Effector CD4-positive, alpha-beta T cell (primary cell): ENCODE results near the gene DDIT4L. TPM values are rescaled to one million over a fixed set of nuclear protein-coding genes. Genes with fewer than 3 reads are reported as not detected.
"Not testable (repeated sequence)": the region's sequence is repeated elsewhere in the genome, so short reads cannot be mapped to it uniquely, and the experiment has no call there.

Source experiments
- DNase-seq: peaks from one replicate; pipeline ENCODE4 v3.0.0-alpha.2; 2020
- total RNA-seq: gene quantifications from one replicate; lab custom pipeline; 2026; lab: John Stamatoyannopoulos, UW

The DDIT4L gene
- total RNA-seq = not detected

GRCh38 chr4:100189820-100190642 lies at the start of gene DDIT4L:
DDIT4L (minus strand) TSS chr4:100190468; CDS start chr4:100189983, 485 bp downstream.
- DNase-seq = no peak

- DNase-seq = no peak
Observed at GRCh38 chr4:100240008-100240407, 49.7 kb upstream of the DDIT4L start.

DNA sequence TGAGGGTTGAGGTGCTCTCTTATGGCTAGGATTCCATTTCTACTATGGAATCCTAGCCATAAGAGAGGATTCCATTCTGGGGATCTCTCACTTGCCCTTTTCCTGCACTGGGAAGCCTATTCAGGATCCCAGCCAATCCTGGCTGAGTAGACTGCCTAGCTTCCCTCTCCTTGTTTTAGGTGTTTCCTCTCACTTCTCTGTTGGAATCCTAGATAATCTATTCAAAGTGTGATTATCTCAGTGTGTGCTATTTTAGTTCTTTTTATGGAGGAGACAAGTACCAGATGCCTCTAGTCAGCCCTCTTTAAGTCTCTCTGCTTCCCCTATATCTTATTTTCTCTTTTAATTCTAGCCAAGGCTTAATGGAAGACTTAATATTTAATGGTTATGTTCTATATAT lies 34.5 kb upstream of the DDIT4L start:
- no peak for DNase-seq

DNA sequence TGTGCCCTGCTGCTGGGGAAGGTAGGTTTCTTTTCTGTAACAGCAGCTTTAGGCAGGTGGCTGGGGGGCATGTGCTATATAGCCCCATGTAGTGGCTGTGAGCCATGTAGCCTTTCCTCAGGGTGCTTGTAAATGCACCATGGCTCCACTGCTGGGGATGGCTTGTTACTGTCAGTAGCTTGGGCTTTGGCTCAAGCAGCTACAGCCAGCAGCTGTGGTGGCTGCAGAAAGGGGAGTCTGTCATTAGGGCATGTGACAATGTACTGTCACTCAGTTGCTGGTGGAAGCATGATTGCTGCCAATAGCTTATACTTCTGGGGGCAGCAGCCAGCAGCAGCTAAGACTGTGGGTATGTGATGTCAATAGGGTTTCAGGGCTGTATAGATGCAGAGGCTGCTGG lies 33.9 kb upstream of the DDIT4L start:
- no peak for DNase-seq

DNA sequence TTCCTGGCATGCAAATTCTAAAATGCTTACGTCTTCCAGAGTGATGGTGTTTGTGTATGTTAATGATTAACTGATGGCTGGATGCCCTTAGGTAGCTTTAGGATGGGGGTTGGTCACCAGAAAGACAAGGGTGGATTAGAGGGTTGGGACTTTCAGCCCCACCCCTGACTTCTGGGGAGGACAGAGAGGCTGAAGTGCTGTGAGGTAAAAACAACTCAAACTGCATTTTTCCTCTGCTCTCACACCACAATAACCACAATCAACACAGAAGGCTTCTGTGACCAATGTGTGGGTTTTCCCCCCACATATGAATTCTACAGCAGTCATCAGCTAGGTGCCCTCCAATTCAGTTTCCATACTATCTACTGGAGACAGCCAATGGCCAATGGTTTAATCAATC lies 18.7 kb upstream of the DDIT4L start:
- no peak for DNase-seq

GRCh38 chr4:100208459-100208858 lies 18.2 kb upstream of the DDIT4L start:
- no peak for DNase-seq

GRCh38 chr4:100206850-100207249 lies 16.6 kb upstream of the DDIT4L start:
- DNase-seq = no peak

DNA sequence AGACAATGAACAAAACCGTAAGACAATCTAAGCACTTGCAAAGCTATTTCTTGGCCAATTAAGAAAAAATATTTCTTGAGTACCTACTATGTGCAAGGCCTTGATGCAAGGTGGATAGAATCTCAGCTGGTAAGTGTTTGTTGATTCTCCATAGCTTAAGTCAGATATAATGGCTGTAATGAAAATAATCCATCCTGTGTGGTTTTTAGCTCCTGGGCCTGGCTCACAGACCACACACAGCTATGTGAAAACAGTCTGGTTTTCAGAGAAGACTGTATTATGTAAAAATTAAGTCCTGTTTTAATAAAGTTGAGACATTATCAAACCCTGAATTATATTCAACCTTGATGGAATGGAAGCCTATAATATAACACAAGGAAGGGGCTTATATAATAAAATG lies 7.8 kb upstream of the DDIT4L start:
- DNase-seq = no peak

DNA sequence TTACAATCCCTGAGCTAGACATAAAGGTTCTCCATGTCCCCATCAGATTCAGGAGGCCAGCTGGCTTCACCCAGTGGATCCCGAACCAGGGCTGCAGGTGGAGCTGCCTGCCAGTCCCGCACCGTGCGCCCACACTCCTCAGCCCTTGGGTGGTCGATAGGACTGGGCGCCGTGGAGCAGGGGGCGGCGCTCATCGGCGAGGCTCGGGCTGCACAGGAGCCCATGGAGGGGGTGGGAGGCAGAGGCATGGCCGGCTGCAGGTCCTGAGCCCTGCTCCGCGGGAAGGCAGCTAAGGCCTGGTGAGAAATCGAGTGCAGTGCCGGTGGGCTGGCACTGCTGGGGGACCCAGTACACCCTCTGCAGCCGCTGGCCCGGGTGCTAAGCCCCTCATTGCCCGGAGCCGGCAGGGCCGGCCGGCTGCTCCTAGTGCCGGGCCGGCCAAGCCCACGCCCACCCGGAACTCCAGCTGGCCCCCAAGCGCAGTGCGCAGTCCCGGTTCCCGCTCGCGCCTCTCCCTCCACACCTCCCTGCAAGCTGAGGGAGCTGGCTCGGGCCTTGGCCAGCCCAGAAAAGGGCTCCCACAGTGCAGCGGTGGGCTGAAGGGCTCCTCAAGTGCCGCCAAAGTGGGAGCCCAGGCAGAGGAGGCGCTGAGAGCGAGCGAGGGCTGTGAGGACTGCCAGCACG lies 6.3 kb upstream of the DDIT4L start:
- not testable (repeated sequence) for DNase-seq

DNA sequence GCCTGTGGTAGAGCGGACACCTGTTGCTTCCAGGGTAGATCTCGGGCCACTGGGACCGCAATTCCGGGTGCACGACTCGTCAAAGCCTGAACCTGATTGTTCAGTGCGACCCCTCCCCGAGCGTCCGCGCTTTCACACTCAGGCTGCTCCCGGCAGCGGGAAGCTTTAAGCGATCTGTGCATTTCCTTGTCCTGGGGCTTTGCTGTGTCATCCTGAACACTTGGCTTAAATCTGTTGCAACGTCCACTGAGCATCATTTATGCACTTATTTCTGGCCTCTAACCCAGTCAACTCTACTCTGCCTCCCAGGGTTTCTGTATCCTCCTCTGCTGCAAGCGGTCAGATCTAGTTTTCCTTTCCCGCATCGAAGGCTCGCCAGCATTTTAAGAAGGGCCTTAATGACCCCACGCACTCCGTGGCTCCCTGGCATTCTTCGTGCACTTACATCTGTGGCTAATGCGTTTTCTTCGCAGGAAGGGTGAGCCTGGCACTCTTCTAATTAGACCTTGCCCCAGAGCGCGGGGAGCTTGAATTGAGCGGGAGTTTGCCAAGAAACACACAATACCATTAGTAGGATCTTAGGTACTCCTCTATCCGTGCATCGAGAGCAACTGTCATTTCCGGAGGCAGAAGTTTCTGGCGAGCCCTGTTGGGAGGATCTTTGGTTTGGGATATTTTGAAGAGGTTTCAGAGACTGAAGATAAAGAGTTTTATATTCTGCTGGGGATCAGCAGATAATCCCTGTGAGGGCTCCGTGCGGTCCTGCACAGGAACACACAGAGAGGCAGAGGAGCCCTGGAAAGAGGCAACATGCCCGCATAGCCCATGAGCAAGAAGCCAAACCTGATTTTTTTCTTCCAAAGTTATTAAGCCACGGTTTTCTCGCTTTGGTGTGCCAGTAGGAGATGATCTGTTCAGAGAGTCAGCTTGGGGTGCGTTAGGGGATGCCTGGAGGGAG lies 654 bp upstream of the DDIT4L start:
- no peak for DNase-seq

- no peak for DNase-seq
Observed at GRCh38 chr4:100188829-100189228, 1.4 kb downstream of the DDIT4L start.

DNA sequence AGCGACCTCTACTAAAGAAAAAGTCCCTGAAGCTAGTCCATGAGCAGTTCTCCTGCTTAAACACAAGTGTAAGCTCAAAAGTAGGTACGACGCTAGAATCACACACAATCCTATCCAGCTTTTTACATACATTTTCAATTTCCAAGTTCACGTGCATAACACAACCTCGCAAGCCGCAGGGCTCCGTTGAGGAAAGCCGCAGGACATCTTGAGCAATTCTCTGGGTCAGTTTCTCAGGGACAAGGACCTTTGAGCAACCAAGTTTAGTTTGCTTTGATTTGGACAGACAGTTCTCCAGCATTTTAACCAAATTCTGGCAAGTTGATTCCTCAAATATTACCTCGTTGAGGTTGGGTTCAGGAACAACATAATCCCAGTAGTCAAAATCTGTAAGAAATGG lies 2.5 kb downstream of the DDIT4L start:
- DNase-seq = no peak

DNA sequence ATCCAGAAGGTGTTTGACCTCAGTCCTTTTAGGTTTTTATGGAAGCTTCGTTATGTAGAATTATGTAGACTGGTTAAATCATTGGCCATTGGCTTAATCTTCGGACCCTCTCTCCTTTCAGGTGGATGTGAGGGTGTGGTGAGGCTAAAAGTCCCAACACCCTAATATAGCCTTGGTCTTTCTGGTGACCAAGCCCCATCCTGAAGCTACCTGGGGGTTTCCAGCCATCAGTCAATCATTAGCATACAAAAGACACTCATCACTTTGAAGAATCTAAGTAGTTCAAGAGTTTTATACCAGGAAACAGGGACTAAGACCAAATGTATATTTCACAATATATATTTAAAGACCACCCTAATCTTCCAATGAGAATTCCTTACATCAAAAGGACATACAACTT lies 5.5 kb downstream of the DDIT4L start:
- no peak for DNase-seq

DNA sequence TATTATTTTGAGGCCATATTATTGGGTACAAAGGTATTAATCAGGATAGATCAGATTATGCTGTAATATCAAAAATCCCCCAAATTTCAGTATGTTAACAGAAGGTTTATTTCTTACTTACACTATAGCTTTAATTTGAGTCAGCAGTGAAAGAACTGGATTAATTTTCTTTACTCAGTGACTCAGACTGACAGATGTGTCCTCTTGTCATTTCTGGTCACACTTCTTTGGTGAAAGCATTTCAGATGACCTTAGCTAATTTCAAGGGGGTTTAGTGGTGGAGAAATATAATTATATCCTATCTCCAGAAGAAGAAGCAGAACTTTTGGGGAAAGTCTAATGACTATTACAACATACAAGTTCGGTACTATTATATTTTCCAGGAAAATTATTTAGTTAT lies 12.4 kb downstream of the DDIT4L start:
- DNase-seq = no peak

DNA sequence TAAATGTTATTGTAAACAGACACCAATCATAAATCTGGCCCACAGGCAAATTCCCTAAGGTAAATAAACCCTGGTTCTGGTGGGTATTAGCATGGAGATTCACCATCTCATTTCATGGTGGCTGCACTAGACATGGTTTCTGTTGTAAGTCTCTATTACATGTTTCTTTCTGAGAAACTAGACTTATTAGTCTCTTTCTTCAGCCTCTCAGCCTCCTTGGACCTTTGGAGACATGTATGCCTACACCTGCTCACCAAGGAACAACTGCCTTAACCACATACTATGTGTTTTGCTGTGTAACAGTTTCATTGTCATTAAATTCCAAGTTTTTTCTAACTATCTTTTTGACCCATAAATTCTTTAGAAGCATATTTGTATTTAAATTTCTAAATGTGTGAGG lies 13.1 kb downstream of the DDIT4L start:
- no peak for DNase-seq

DNA sequence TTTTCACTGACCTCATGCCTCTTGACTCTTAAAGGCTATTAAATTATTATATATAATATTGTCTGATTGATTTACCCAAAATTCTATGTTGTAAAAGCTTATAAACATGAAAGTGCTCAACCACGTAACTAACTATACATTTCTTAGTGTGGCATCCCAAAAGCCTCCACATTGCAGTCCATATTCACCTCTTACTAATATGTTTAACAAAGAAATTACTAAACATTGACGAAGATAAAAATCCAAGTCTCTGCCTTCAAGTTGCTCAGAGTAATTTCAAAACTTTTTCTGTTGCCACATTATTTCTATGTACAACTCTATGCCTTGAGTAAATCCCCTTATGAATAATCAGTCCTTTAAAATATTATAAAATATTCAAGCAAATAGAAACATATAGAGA lies 14.4 kb downstream of the DDIT4L start:
- DNase-seq = no peak

DNA sequence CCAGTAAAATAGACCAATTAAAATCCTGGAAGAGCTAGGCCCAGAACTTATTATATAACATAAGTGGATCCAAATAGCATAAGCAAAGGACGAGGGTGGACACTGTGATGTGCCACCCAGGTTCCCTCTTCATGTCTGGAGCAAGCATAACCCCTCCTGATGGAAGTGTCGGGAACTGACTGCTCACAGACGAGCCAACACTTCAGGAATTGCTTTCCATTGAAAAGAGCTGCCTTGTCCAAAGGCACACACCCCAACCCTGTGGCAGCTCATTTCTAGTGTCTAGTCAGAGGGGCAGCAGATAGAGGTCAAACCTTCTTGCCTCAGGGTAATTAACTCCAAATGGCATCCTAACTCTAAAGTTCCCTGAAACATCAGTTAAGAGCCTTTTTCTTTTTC lies 15.3 kb downstream of the DDIT4L start:
- no peak for DNase-seq

GRCh38 chr4:100170986-100171385 lies 19.3 kb downstream of the DDIT4L start:
- DNase-seq = no peak

DNA sequence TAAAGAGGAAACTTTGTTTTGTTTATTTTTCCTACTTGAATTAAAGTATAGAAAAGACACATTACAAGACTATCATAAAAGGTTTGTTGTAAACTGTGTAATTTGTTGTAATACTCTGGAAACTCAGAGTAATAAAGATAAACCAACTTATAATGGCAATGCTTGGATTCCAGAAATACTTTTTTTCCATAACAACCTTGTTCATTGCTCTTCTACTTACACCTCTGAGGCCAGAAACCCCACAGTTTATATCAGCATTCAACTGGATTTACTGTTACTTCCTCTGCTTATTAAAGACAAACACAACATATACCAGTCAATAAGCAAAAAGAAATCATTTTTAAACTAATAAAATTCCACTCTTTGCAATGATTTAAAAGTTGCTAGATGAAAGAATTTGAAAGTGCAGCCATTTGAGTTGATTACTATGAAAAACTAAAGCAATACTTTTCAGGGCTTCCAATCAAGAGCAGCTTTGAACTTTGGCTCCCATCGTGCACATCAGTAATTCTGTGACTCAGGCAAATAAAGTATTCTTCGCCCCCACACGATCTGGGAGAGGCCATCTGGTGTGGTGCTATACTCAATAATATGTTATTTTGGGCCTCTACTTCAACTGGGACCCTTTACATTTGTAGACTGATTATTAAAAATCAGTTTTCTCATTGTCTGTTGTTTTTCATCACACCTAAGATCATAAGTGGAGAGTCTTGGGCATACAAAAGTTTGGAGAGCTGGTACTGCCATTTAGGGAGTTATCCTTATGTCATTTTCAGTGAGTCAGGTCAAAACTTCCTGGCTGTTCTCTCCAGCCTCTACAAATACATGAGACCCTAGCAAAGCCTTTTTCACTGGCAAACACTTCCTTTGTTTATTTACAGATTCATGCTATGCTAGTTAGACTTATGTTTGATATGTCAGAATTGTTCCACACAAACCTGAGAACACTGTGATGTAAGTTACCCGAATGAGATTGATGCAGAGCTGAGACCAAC lies 20.5 kb downstream of the DDIT4L start:
- DNase-seq = no peak

DNA sequence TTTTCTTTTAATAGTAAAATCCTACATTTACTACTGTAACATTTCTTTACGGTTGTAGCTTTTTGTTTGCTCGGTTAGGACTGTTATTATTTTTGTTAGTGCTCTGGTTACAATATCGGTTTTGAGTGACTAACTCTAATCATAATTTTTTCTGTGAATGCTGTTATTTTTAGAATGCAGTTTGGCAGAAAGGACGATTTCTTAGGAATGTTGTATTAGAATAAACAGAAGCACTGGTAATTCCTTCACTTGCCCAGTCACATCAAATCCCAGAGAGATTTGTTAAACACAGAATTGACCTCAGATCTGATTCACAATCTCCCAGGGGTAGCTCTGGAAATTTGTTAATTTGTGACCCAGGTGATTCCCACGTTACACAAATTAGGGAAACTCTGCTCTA lies 21.7 kb downstream of the DDIT4L start:
- DNase-seq = no peak

GRCh38 chr4:100166297-100167039 lies 23.8 kb downstream of the DDIT4L start:
- no peak for DNase-seq
